T-helper 1 cell (primary cell): Measurements from ENCODE around the gene HMCN2.
A peak's percentile ranks its signal among the peaks of the same experiment; 100 is the strongest.
"Not testable (repeated sequence)": the region's sequence is repeated elsewhere in the genome, so short reads cannot be mapped to it uniquely, and the experiment has no call there.

Source experiments
- DNase-seq, 5 donors: peaks; one replicate each; pipeline ENCODE4 v3.0.0-alpha.2; 2012 to 2020

HMCN2 gene

GRCh38 chr9:130331573-130331972 is 66.0 kb downstream of the HMCN2 start:
- no peak for DNase-seq

- no peak for DNase-seq
Measured at GRCh38 chr9:130332384-130332926, 66.9 kb downstream of the HMCN2 start.

GRCh38 chr9:130333041-130333711 is 67.6 kb downstream of the HMCN2 start:
- DNase-seq, result no peak

GRCh38 chr9:130333712-130334062 is 68.1 kb downstream of the HMCN2 start:
- DNase-seq, result no peak

GRCh38 chr9:130334915-130335314 is 69.4 kb downstream of the HMCN2 start:
- no peak for DNase-seq

GRCh38 chr9:130336027-130336610 is 70.6 kb downstream of the HMCN2 start:
- DNase-seq, result no peak

- DNase-seq, result no peak
Measured at GRCh38 chr9:130336885-130337284, 71.3 kb downstream of the HMCN2 start.

GRCh38 chr9:130337318-130337717 is 71.8 kb downstream of the HMCN2 start:
- DNase-seq, result no peak

- DNase-seq, result no peak
Measured at GRCh38 chr9:130337784-130338380, 72.3 kb downstream of the HMCN2 start.

GRCh38 chr9:130338891-130339290 is 73.3 kb downstream of the HMCN2 start:
- DNase-seq, result not testable (repeated sequence)

GRCh38 chr9:130339306-130339705 is 73.7 kb downstream of the HMCN2 start:
- DNase-seq, result no peak

- DNase-seq, result no peak
Measured at GRCh38 chr9:130340011-130340410, 74.5 kb downstream of the HMCN2 start.

- not testable (repeated sequence) for DNase-seq
Measured at GRCh38 chr9:130340557-130340956, 75.0 kb downstream of the HMCN2 start.

- DNase-seq, result no peak
Measured at GRCh38 chr9:130341128-130341527, 75.6 kb downstream of the HMCN2 start.

GRCh38 chr9:130341839-130342713 is 76.5 kb downstream of the HMCN2 start:
- DNase-seq, result no peak

- no peak for DNase-seq
Measured at GRCh38 chr9:130342714-130343085, 77.1 kb downstream of the HMCN2 start.

- DNase-seq, result peak in 1 of 5 donors; percentile 8
Measured at GRCh38 chr9:130343445-130343918, 77.9 kb downstream of the HMCN2 start.

GRCh38 chr9:130344366-130344765 is 78.8 kb downstream of the HMCN2 start:
- no peak for DNase-seq

- DNase-seq, result no peak
Measured at GRCh38 chr9:130345009-130345896, 79.7 kb downstream of the HMCN2 start.

- DNase-seq, result no peak
Measured at GRCh38 chr9:130345897-130346385, 80.4 kb downstream of the HMCN2 start.

- DNase-seq, result no peak
Measured at GRCh38 chr9:130346431-130346830, 80.9 kb downstream of the HMCN2 start.

- no peak for DNase-seq
Measured at GRCh38 chr9:130347036-130347435, 81.5 kb downstream of the HMCN2 start.
